ENCODE data around the gene ANKS3.

The ANKS3 gene

GRCh38 chr16:4696172-4696904 is 37.7 kb downstream of the ANKS3 start:
- no peak for DNase-seq (ENCODE audit: low read depth)

- DNase-seq (ENCODE audit: low read depth) = no peak
These were observed 38.4 kb downstream of the ANKS3 start for GRCh38 chr16:4695473-4696171.

GRCh38 chr16:4694642-4695451 is 39.2 kb downstream of the ANKS3 start:
- no peak for DNase-seq (ENCODE audit: low read depth)

- DNase-seq (ENCODE audit: low read depth) = peak; percentile 22
These were observed 40.0 kb downstream of the ANKS3 start for GRCh38 chr16:4693956-4694641.

GRCh38 chr16:4693296-4693955 is 40.6 kb downstream of the ANKS3 start, which contains the start of gene NUDT16L1:
TSS of gene NUDT16L1 (plus strand) at chr16:4693562. CDS start at chr16:4693727, 165 bp downstream.
- DNase-seq (ENCODE audit: low read depth) = peak; percentile 60

GRCh38 chr16:4692460-4693295 is 41.4 kb downstream of the ANKS3 start:
- DNase-seq (ENCODE audit: low read depth) = no peak

GRCh38 chr16:4691666-4692412 is 42.2 kb downstream of the ANKS3 start:
- DNase-seq (ENCODE audit: low read depth) = no peak

GRCh38 chr16:4690946-4691665 is 43.0 kb downstream of the ANKS3 start:
- DNase-seq (ENCODE audit: low read depth) = no peak

- DNase-seq (ENCODE audit: low read depth) = no peak
These were observed 44.0 kb downstream of the ANKS3 start for GRCh38 chr16:4689864-4690704.

- DNase-seq (ENCODE audit: low read depth) = no peak
These were observed 44.9 kb downstream of the ANKS3 start for GRCh38 chr16:4689091-4689671.

- DNase-seq (ENCODE audit: low read depth) = no peak
These were observed 45.4 kb downstream of the ANKS3 start for GRCh38 chr16:4688674-4689045.

GRCh38 chr16:4687946-4688673 is 46.0 kb downstream of the ANKS3 start:
- no peak for DNase-seq (ENCODE audit: low read depth)

GRCh38 chr16:4687416-4687815 is 46.7 kb downstream of the ANKS3 start:
- no peak for DNase-seq (ENCODE audit: low read depth)

- no peak for DNase-seq (ENCODE audit: low read depth)
These were observed 47.4 kb downstream of the ANKS3 start for GRCh38 chr16:4686497-4687210.

- no peak for DNase-seq (ENCODE audit: low read depth)
These were observed 48.1 kb downstream of the ANKS3 start for GRCh38 chr16:4685776-4686496.

- DNase-seq (ENCODE audit: low read depth) = no peak
These were observed 48.8 kb downstream of the ANKS3 start for GRCh38 chr16:4685292-4685691.
